Upper lobe of left lung (tissue), 4 donors: ENCODE data around the gene FBXO28.

Experiments
- CTCF ChIP-seq, 6 experiments: fragments of 450-650 bp in 4 of 6; fragments of 200-600 bp in 2 of 6; sonication (generic) in 2 of 6; IDR thresholded peaks; one replicate each; pipeline ENCODE4 v1.5.1; 2016 to 2019; ENCODE audit warnings: antibody characterized with exemption in 6 of 6
- POLR2A ChIP-seq, 4 donors: fragments of 450-650 bp; IDR thresholded peaks; one replicate each; pipeline ENCODE4 v1.5.1; 2016 to 2017; ENCODE audit warnings: antibody characterized with exemption in 4 of 4, mild to moderate bottlenecking in 2 of 4
- POLR2AphosphoS5 ChIP-seq, 2 donors: sonication (generic); formaldehyde crosslinking; IDR thresholded peaks; one replicate each; pipeline ENCODE4 v1.5.1; 2017; ENCODE audit warnings: antibody characterized with exemption in 2 of 2

- no peak for TF ChIP-seq CTCF (IDR thresholded peaks at IDR 0.05)
- TF ChIP-seq POLR2A (IDR thresholded peaks at IDR 0.05), result no peak
- no peak for TF ChIP-seq POLR2AphosphoS5 (IDR thresholded peaks at IDR 0.05)
Observed at GRCh38 chr1:224131253-224131652, 17.3 kb downstream of the FBXO28 start.
